ENCODE measurements around the gene MPPED1.

Gene MPPED1

DNA sequence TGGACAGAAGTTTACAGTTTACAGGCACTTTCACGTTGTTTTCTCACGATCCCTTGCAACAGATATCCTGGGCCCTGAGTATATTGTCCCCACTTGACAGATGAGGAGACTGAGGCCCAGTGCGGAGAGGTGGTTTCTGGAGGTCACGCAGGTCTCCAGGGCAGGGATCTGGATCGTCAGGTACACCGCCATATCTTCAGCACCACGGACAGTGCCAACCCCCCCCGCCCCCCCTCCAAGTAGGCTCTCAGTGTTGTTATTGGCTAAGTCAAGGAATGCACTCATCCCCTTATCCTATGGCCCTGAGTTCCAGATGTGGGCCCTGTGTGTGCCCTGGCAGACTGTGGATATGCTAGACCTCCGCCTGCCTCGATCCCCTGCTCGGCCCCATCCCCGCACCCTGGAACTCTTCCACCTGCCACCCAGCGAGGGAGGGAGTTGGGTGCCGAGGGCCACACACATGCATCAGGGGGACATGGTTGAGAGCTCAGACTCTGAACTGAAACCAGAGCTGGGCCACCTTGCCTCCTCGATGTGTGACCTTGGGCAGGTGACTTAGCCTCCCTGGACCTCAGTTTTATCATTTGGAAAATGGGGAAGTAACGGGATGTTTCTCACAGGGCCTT lies 37.5 kb downstream of the MPPED1 start:
- Mint-ChIP-seq H3K9me3 (no peaks in the 10 kb centered on the region), H3K36me3 (no peaks in the 10 kb centered on the region), H3K4me3 (no peak overlapping the region), H3K27ac (no peak overlapping the region), H3K4me1 (peaks cover 2% of the 10 kb centered on the region), H3K27me3 (peaks cover 14% of the 10 kb centered on the region)
- no peak for DNase-seq (ENCODE audit: low spot score in 2 of 2)
- ATAC-seq (ENCODE audit: low read depth) = no peak

- peaks cover 2% of the 10 kb centered on the region for H3K4me1 Mint-ChIP-seq
- DNase-seq (ENCODE audit: low spot score in 2 of 2) (no peak), ATAC-seq (ENCODE audit: low read depth) (no peak)
- no peak overlapping the region for H3K27ac Mint-ChIP-seq
- H3K9me3 Mint-ChIP-seq = no peaks in the 10 kb centered on the region
- H3K4me3 Mint-ChIP-seq = no peak overlapping the region
- peaks cover 14% of the 10 kb centered on the region for H3K27me3 Mint-ChIP-seq
- H3K36me3 Mint-ChIP-seq = no peaks in the 10 kb centered on the region
Measured at GRCh38 chr22:43449831-43450225, 38.0 kb downstream of the MPPED1 start.

DNA sequence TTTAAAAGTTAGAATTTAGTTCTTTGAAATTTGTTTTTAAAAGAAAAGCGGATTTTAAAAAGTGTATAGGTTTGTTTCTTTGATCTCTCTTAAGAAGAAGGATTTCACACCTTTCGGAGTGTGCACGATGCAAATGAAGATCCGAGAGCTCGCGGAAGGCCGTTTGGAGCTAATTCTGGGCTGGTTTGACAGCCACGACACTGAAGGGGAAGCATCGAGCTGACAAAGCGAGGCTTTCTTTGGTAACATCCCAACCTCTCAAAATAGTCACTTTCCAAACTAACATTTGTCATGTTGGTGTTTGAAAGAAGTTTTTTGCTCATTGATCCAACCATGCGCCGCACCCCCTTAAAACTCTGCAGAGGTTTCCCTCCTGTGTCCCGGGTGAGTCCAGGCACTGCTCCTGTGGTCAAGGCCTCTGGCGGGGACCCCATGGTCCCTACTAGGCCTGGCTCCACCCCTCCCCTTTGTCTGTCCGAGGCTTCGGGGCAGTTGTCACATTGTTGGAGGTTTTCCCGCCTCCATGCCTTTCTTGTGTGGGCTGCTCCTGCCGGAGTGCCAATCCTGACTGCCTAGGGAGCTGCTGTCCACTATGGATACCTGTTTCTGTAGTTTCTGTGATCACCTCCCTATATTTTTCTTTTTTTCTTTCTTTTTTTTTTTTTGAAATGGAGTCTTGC lies 39.7 kb downstream of the MPPED1 start:
- Mint-ChIP-seq H3K4me3 (no peak overlapping the region), H3K27ac (no peak overlapping the region), H3K36me3 (no peaks in the 10 kb centered on the region), H3K4me1 (peaks cover 2% of the 10 kb centered on the region), H3K9me3 (no peaks in the 10 kb centered on the region), H3K27me3 (peaks cover 16% of the 10 kb centered on the region)
- ATAC-seq (ENCODE audit: low read depth) (no peak), DNase-seq (ENCODE audit: low spot score in 2 of 2) (no peak)

DNA sequence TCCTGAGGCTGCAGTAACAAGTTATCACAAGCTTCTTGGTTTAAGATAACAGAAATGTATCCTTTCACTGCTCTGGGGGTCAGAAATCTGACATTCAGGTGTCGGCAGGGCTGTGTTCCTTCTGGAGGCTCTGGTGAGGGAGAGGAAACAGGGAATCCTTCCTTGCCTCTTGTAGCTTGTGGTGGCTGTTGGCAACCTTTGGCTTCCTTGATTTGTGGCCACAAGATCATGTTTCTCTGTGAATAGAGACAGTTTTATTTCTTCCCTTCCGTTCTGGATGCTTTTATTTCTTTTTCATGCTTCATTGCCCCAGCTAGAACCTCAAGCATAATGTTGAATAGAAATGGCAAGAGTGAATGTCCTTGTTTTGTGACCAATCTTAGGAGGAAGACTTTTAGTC lies 44.0 kb downstream of the MPPED1 start:
- ATAC-seq (ENCODE audit: low read depth) (no peak), DNase-seq (ENCODE audit: low spot score in 2 of 2) (no peak)
- Mint-ChIP-seq H3K27me3 (peaks cover 18% of the 10 kb centered on the region), H3K9me3 (peaks cover 3% of the 10 kb centered on the region), H3K4me1 (no peaks in the 10 kb centered on the region), H3K4me3 (no peak overlapping the region), H3K27ac (no peak overlapping the region), H3K36me3 (no peaks in the 10 kb centered on the region)

GRCh38 chr22:43457002-43457401 lies 45.2 kb downstream of the MPPED1 start:
- DNase-seq (ENCODE audit: low spot score in 2 of 2) = no peak
- H3K4me1 Mint-ChIP-seq = no peaks in the 10 kb centered on the region
- no peak overlapping the region for H3K4me3 Mint-ChIP-seq
- H3K9me3 Mint-ChIP-seq = peaks cover 3% of the 10 kb centered on the region
- no peak for ATAC-seq (ENCODE audit: low read depth)
- peaks cover 13% of the 10 kb centered on the region for H3K27me3 Mint-ChIP-seq
- H3K27ac Mint-ChIP-seq = no peak overlapping the region
- H3K36me3 Mint-ChIP-seq = no peaks in the 10 kb centered on the region

GRCh38 chr22:43462701-43463100 lies 50.9 kb downstream of the MPPED1 start:
- Mint-ChIP-seq H3K27ac (no peak overlapping the region), H3K36me3 (peaks cover 4% of the 10 kb centered on the region), H3K4me3 (no peak overlapping the region), H3K9me3 (peaks cover 10% of the 10 kb centered on the region), H3K4me1 (no peaks in the 10 kb centered on the region), H3K27me3 (peaks cover 13% of the 10 kb centered on the region)
- DNase-seq (ENCODE audit: low spot score in 2 of 2) (no peak), ATAC-seq (ENCODE audit: low read depth) (no peak)

GRCh38 chr22:43464809-43465208 lies 53.0 kb downstream of the MPPED1 start:
- peaks cover 9% of the 10 kb centered on the region for H3K27me3 Mint-ChIP-seq
- peaks cover 7% of the 10 kb centered on the region for H3K9me3 Mint-ChIP-seq
- H3K27ac Mint-ChIP-seq = no peak overlapping the region
- ATAC-seq (ENCODE audit: low read depth) = no peak
- DNase-seq (ENCODE audit: low spot score in 2 of 2) = no peak
- peaks cover 4% of the 10 kb centered on the region for H3K36me3 Mint-ChIP-seq
- H3K4me1 Mint-ChIP-seq = no peaks in the 10 kb centered on the region
- H3K4me3 Mint-ChIP-seq = no peak overlapping the region

DNA sequence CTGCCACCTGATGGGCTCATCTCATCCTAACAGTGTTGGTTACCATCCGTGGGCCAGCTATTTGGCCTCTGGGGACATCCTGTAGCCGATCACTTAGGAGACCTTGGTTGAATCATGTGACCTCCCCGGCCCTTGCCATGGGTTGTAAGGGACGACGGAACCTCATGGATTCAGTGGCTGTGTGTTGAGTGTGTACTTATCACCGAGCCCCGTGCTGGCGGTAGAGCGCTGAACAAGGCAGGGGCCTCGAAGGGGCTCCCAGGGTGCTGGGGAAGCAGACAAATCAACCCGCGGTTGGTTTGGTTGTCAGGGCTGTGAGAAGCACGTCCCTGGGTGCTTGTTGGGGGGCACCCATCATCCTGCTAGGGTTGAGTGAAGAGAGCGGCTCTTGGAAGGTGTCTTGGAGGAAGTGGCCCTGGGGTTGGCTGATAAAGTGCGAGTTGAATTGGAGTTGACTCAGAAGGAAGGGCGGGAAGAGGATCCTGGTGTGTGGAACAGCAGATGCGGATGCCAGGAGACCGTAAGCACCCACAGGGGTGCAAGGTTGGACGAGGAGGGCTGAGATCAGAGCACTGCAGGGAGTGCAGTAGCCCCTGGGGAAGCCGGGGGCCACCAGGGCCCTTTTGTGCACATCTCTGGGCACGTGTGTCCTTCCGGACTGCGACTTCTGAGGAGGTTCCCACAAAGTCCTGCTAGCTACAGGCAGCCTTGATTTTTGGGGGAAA lies 53.6 kb downstream of the MPPED1 start:
- Mint-ChIP-seq H3K27ac (no peak overlapping the region), H3K27me3 (peaks cover 15% of the 10 kb centered on the region), H3K9me3 (peaks cover 7% of the 10 kb centered on the region), H3K4me3 (no peak overlapping the region), H3K4me1 (no peaks in the 10 kb centered on the region), H3K36me3 (peaks cover 4% of the 10 kb centered on the region)
- ATAC-seq (ENCODE audit: low read depth) = no peak
- no peak for DNase-seq (ENCODE audit: low spot score in 2 of 2)

GRCh38 chr22:43466710-43467109 lies 54.9 kb downstream of the MPPED1 start:
- H3K9me3 Mint-ChIP-seq = peaks cover 7% of the 10 kb centered on the region
- peaks cover 13% of the 10 kb centered on the region for H3K27me3 Mint-ChIP-seq
- DNase-seq (ENCODE audit: low spot score in 2 of 2) = no peak
- H3K27ac Mint-ChIP-seq = no peak overlapping the region
- H3K4me3 Mint-ChIP-seq = no peak overlapping the region
- ATAC-seq (ENCODE audit: low read depth) = no peak
- peaks cover 4% of the 10 kb centered on the region for H3K36me3 Mint-ChIP-seq
- H3K4me1 Mint-ChIP-seq = no peaks in the 10 kb centered on the region

DNA sequence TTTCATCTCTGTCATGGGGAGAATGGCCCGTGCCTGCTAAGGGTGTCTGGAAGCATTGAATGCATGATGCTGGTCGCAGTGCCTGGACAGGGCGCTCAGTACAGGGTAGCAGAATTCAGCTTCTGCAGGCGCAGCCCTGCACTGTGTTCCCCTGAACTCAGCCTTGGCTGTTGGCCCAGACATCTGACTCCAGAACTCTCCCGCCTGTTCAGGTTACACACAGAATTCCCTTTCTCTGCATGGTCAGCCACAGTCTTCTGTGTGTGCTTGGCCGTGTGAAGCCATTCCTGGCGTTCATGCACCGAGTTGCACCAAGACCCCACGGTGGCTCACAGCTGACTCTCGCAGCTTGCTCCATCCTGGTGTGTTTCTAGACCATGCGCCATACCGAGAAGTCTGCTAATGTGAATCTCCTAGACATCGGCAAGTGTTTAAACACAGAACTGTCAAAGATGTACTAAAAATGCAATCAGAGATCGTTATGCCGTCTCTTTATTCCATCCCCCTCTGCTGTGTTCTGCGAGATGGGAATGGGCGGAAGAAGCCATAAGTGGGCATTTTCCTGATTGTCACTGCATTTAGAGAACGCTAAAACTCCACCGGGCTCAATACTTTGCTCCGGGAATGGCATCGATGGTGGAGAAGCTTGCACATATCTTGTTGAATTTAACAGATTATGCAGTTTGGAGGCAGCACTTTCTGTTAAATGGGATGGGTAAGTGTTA lies 55.6 kb downstream of the MPPED1 start:
- Mint-ChIP-seq H3K4me1 (no peaks in the 10 kb centered on the region), H3K4me3 (no peak overlapping the region), H3K36me3 (peaks cover 4% of the 10 kb centered on the region), H3K9me3 (peaks cover 7% of the 10 kb centered on the region), H3K27me3 (peaks cover 13% of the 10 kb centered on the region), H3K27ac (no peak overlapping the region)
- no peak for DNase-seq (ENCODE audit: low spot score in 2 of 2)
- no peak for ATAC-seq (ENCODE audit: low read depth)

GRCh38 chr22:43470253-43470652 lies 58.4 kb downstream of the MPPED1 start:
- no peaks in the 10 kb centered on the region for H3K9me3 Mint-ChIP-seq
- no peak for ATAC-seq (ENCODE audit: low read depth)
- H3K27ac Mint-ChIP-seq = no peak overlapping the region
- H3K36me3 Mint-ChIP-seq = no peaks in the 10 kb centered on the region
- H3K4me3 Mint-ChIP-seq = no peak overlapping the region
- H3K4me1 Mint-ChIP-seq = no peaks in the 10 kb centered on the region
- DNase-seq (ENCODE audit: low spot score in 2 of 2) = no peak
- peaks cover 11% of the 10 kb centered on the region for H3K27me3 Mint-ChIP-seq

- H3K9me3 Mint-ChIP-seq = no peaks in the 10 kb centered on the region
- no peak for DNase-seq (ENCODE audit: low spot score in 2 of 2)
- H3K4me1 Mint-ChIP-seq = no peaks in the 10 kb centered on the region
- peaks cover 11% of the 10 kb centered on the region for H3K27me3 Mint-ChIP-seq
- H3K27ac Mint-ChIP-seq = no peak overlapping the region
- no peak overlapping the region for H3K4me3 Mint-ChIP-seq
- no peak for ATAC-seq (ENCODE audit: low read depth)
- no peaks in the 10 kb centered on the region for H3K36me3 Mint-ChIP-seq
Measured at GRCh38 chr22:43470941-43471585, 59.2 kb downstream of the MPPED1 start.

DNA sequence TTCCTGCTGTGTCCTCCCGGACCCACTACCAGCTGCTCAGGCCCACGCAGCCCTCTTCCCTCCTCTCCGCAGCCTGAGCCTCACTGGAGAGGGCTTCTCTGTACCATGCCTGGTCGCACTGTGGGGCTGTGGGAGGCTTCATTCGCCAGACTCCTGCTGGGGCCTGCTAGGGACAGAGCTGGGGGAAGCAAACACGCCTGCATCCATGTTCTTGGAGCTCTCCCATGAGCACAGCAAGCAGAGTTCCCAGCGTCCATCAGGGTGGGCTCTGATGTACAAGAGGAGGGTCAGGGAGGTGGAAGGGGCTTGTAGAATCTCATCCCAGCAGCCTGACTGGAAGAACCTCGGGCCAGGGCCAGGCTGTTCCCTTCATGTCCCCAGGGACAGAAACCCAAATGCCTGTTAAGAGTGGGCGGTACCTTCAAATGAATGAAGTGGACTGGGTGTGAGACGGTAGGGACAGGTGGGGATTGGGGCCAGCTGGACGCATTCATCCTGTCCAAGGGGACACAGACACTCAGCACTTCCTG lies 59.9 kb downstream of the MPPED1 start:
- Mint-ChIP-seq H3K4me1 (no peaks in the 10 kb centered on the region), H3K36me3 (no peaks in the 10 kb centered on the region), H3K9me3 (no peaks in the 10 kb centered on the region), H3K27me3 (peaks cover 11% of the 10 kb centered on the region), H3K4me3 (no peak overlapping the region), H3K27ac (no peak overlapping the region)
- ATAC-seq (ENCODE audit: low read depth) = no peak
- no peak for DNase-seq (ENCODE audit: low spot score in 2 of 2)
